ENCODE results near the gene CAMK2D. TPM values are rescaled to one million over a fixed set of nuclear protein-coding genes. Genes with fewer than 3 reads are reported as not detected.

CAMK2D gene
- total RNA-seq, 1 donor from 2014 or later: 19.7 TPM

DNA sequence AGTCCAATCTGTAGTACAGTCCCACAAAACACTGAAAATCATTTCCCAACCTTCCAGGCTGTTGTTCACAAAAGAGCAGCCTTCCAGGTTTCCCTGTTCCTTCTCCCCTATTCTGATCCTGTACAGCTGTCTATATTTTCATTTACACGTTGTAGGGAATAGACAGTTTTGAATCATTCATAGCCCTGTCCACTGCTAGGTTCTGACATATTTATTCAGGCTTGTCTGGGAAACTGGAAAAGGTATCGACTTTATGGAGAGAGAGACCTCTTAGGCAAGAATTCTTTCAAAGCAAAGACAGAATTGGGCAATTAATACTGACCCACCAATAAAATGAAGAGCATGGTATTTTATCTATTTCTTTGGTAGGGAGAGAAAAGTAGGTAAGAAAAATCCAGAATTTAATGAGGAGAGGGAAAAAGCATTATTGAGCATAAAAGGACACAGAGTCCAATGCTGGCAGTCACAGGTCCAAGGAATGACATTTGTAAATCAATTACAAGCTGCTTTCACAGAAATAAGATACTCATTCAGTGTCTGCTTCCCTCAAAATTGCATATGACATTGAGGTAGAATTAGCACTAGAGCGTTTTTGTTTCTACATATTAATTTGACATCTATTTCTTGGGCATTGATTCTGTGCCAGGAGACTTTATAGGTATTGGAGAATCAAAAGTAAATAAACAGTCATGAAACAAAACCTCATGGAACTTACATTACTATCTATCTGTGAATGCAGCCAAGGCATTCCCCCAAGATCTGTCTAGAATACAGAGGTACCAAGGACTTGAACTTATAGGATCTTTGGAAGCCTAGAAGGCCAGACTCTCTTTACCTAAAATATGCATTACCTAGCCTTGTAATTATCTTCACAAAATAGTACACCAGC lies 127.2 kb downstream of the CAMK2D start:
- Mint-ChIP-seq H3K4me1 (ENCODE audit: unreplicated experiment) (no peaks in the 10 kb centered on the region), H3K27me3 (ENCODE audit: unreplicated experiment) (no peaks in the 10 kb centered on the region), H3K9me3 (ENCODE audit: unreplicated experiment) (no peaks in the 10 kb centered on the region), H3K36me3 (ENCODE audit: low read depth, unreplicated experiment) (peaks cover 6% of the 10 kb centered on the region), H3K27ac (ENCODE audit: unreplicated experiment) (no peak overlapping the region), H3K4me3 (ENCODE audit: unreplicated experiment) (no peak overlapping the region)
- DNase-seq (ENCODE audit: low spot score): no peak
- TF ChIP-seq, protein P1, sequence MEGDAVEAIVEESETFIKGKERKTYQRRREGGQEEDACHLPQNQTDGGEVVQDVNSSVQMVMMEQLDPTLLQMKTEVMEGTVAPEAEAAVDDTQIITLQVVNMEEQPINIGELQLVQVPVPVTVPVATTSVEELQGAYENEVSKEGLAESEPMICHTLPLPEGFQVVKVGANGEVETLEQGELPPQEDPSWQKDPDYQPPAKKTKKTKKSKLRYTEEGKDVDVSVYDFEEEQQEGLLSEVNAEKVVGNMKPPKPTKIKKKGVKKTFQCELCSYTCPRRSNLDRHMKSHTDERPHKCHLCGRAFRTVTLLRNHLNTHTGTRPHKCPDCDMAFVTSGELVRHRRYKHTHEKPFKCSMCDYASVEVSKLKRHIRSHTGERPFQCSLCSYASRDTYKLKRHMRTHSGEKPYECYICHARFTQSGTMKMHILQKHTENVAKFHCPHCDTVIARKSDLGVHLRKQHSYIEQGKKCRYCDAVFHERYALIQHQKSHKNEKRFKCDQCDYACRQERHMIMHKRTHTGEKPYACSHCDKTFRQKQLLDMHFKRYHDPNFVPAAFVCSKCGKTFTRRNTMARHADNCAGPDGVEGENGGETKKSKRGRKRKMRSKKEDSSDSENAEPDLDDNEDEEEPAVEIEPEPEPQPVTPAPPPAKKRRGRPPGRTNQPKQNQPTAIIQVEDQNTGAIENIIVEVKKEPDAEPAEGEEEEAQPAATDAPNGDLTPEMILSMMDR (IDR thresholded peaks at IDR 0.05; ENCODE audit: unreplicated experiment): no peak

DNA sequence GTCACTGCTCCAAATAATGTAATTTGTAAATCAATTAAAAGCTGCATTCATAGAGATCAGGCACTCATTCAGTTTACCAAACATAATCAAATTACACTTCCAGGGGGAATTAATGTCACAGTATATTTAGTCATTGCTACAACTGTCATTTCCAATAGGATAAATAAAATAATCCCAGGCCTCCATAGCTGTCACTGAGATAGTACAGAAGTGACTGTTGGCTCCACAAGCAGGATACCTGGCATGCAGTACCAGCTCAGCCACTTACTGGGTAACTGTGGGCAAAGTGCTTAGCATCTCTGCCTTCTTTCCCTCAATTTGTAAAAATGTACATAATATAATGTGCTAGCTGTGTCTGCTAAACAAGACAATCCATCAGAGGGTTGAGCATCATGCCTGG lies 128.1 kb downstream of the CAMK2D start:
- Mint-ChIP-seq H3K9me3 (ENCODE audit: unreplicated experiment) (no peaks in the 10 kb centered on the region), H3K27ac (ENCODE audit: unreplicated experiment) (no peak overlapping the region), H3K4me3 (ENCODE audit: unreplicated experiment) (no peak overlapping the region), H3K4me1 (ENCODE audit: unreplicated experiment) (no peaks in the 10 kb centered on the region), H3K36me3 (ENCODE audit: low read depth, unreplicated experiment) (peaks cover 6% of the 10 kb centered on the region), H3K27me3 (ENCODE audit: unreplicated experiment) (no peaks in the 10 kb centered on the region)
- TF ChIP-seq, protein P1 (IDR thresholded peaks at IDR 0.05; ENCODE audit: unreplicated experiment): no peak
- no peak for DNase-seq (ENCODE audit: low spot score)

DNA sequence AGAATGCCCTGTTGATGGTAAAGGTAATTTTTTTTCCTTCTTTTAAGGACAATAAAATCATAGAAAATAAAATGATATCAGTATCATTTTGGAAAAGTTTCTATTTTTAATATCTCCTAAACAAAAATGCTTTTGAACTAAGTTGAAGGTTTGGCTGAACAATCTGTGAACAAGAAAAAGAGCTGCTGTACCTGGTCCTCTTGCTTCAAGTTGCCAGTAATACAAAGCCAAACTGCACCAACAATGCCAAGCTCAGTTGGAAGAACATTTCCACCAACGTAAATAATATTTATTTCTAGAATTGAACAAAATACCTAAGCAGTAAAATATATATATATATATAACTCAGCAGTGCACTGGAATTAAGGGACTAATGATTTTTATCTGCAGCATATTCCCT lies 132.8 kb downstream of the CAMK2D start:
- TF ChIP-seq, protein P1 (IDR thresholded peaks at IDR 0.05; ENCODE audit: unreplicated experiment): no peak
- no peak for DNase-seq (ENCODE audit: low spot score)

DNA sequence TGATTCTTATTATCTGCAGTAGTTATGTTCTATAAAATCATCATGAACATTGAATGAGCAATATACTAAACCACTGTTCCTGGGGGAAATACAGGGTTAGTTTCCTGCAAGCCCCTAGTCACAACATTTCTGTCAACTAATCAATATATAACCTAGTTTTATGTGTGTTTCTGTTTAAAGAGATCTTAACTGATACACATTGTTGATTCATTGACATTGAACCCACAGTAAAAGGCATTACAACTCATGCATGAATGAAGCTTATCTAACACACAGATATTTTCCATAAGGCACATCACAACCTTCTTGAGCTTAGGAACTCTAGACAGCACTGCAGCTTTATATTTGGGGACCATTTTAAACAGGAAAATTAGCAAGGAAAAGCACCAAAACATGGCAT lies 134.2 kb downstream of the CAMK2D start:
- no peak overlapping the region for H3K27ac Mint-ChIP-seq (ENCODE audit: unreplicated experiment)
- no peaks in the 10 kb centered on the region for H3K9me3 Mint-ChIP-seq (ENCODE audit: unreplicated experiment)
- H3K36me3 Mint-ChIP-seq (ENCODE audit: low read depth, unreplicated experiment): no peaks in the 10 kb centered on the region
- H3K4me1 Mint-ChIP-seq (ENCODE audit: unreplicated experiment): no peaks in the 10 kb centered on the region
- TF ChIP-seq, protein P1 (IDR thresholded peaks at IDR 0.05; ENCODE audit: unreplicated experiment): no peak
- no peaks in the 10 kb centered on the region for H3K27me3 Mint-ChIP-seq (ENCODE audit: unreplicated experiment)
- no peak for DNase-seq (ENCODE audit: low spot score)
- no peak overlapping the region for H3K4me3 Mint-ChIP-seq (ENCODE audit: unreplicated experiment)

More for the DNA sequence above, 132.8 kb downstream of the CAMK2D start:
- Mint-ChIP-seq H3K36me3 (ENCODE audit: low read depth, unreplicated experiment) (no peaks in the 10 kb centered on the region), H3K27me3 (ENCODE audit: unreplicated experiment) (no peaks in the 10 kb centered on the region), H3K4me1 (ENCODE audit: unreplicated experiment) (no peaks in the 10 kb centered on the region), H3K27ac (ENCODE audit: unreplicated experiment) (no peak overlapping the region), H3K4me3 (ENCODE audit: unreplicated experiment) (no peak overlapping the region), H3K9me3 (ENCODE audit: unreplicated experiment) (no peaks in the 10 kb centered on the region)

DNA sequence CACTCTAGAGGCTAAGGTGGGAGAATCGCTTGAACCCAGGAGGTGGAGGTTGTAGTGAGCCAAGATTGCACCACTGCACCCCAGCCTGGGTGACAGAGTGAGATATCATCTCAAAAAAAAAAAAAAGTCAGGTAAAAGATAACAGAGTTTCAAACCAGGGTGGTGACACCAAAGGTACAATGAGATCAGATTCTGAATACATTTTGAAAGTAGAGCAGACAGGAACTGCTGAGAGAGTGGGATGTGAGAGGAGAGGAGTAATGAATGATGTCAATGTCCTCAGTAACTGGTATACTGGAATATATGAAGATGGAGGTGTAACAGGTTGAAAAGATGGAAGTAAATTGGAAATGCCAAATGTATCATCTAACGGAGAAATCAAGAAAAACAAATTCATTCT lies 135.6 kb downstream of the CAMK2D start:
- Mint-ChIP-seq H3K27me3 (ENCODE audit: unreplicated experiment) (no peaks in the 10 kb centered on the region), H3K4me1 (ENCODE audit: unreplicated experiment) (no peaks in the 10 kb centered on the region), H3K9me3 (ENCODE audit: unreplicated experiment) (no peaks in the 10 kb centered on the region), H3K36me3 (ENCODE audit: low read depth, unreplicated experiment) (no peaks in the 10 kb centered on the region), H3K4me3 (ENCODE audit: unreplicated experiment) (no peak overlapping the region), H3K27ac (ENCODE audit: unreplicated experiment) (no peak overlapping the region)
- TF ChIP-seq, protein P1 (IDR thresholded peaks at IDR 0.05; ENCODE audit: unreplicated experiment): no peak
- DNase-seq (ENCODE audit: low spot score): no peak

All from endothelial cell (in vitro differentiated cells).